ENCODE results near the gene ADAM29.

ADAM29 gene

DNA sequence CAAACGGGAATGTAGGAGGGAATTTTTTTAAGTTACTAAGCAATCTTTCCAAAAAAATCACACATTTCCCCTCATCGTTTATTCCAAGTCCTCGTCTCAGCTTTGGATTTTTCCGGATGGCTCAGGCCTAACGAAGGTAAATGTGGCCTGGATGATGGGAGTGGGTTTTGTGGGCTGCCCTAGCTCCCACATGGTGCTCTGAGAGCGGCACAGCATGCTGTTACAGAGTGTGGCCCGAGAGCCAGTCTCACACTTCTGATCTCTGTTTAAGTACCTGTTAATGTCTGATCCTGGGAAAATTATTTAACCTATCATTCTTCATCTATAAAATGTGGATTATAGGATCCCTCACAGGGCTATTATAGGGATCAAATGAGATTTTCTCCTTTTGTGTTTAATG, 38.2 kb upstream of the ADAM29 start:
- DNase-seq (ENCODE audit: low read depth), result no peak
- in situ Hi-C loops (cut with HindIII; ENCODE audit: low sequenced_read_pairs), result no loop called here
- TF ChIP-seq, protein P1, sequence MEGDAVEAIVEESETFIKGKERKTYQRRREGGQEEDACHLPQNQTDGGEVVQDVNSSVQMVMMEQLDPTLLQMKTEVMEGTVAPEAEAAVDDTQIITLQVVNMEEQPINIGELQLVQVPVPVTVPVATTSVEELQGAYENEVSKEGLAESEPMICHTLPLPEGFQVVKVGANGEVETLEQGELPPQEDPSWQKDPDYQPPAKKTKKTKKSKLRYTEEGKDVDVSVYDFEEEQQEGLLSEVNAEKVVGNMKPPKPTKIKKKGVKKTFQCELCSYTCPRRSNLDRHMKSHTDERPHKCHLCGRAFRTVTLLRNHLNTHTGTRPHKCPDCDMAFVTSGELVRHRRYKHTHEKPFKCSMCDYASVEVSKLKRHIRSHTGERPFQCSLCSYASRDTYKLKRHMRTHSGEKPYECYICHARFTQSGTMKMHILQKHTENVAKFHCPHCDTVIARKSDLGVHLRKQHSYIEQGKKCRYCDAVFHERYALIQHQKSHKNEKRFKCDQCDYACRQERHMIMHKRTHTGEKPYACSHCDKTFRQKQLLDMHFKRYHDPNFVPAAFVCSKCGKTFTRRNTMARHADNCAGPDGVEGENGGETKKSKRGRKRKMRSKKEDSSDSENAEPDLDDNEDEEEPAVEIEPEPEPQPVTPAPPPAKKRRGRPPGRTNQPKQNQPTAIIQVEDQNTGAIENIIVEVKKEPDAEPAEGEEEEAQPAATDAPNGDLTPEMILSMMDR (IDR thresholded peaks at IDR 0.05; ENCODE audit: low read depth, low read length, missing control alignments), result no peak
- no peak overlapping the region for H3K4me3 ChIP-seq (ENCODE audit: low read depth, low read length)

DNA sequence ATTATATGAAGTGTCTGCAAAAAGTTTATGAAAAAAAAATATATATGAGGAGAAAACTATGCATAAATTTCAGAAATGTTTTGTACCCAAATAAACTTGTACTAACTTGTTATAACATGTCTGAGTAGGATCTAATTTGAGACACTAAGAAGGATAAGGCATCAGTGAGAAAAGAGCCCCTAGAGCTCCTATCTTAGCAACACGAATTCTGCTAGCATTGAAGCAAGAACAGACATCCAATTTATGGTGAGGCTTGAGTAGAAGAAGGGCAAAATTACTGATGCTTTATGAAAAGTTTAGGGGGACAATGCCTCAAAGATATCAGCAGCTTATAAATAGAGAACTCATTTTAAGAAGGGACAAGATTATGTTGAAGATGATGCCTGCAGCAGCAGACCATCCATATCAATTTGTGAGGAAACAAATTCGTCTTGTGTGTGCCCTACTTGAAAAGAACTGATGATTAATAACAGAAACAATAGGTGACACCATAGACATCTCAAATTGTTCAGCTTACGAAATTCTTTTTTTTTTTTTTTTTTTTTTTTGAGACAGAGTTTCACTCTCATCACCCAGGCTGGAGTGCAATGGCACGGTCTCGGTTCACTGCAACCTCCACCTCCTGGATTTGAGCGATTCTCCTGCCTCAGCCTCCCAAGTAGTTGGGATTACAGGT, 35.7 kb upstream of the ADAM29 start:
- TF ChIP-seq, protein P1 (IDR thresholded peaks at IDR 0.05; ENCODE audit: low read depth, low read length, missing control alignments), result no peak
- no peak overlapping the region for H3K4me3 ChIP-seq (ENCODE audit: low read depth, low read length)
- no peak for DNase-seq (ENCODE audit: low read depth)
- in situ Hi-C loops (cut with HindIII; ENCODE audit: low sequenced_read_pairs), result no loop called here

DNA sequence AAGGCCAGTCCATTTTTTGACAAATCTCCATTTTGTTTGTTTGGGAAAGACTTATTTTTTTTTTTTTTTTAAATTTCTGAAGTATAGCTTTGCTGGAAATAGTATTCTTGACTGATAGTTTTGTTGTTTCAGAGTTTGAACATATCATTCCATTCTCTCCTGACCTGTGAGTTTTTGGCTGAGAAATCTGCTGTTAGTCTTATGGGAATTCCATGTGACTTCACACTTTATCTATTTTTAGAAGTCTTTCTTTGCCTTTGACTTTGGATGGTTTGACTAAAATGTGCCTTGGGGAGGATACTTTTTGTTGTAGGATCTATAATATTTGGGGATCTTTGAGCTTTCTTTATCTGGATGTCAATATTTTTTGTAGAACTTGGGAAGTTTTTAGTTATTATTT, 10.7 kb upstream of the ADAM29 start:
- TF ChIP-seq, protein P1 (IDR thresholded peaks at IDR 0.05; ENCODE audit: low read depth, low read length, missing control alignments), result no peak
- no peak for DNase-seq (ENCODE audit: low read depth)
- no peak overlapping the region for H3K4me3 ChIP-seq (ENCODE audit: low read depth, low read length)
- in situ Hi-C loops (cut with HindIII; ENCODE audit: low sequenced_read_pairs), result no loop called here

DNA sequence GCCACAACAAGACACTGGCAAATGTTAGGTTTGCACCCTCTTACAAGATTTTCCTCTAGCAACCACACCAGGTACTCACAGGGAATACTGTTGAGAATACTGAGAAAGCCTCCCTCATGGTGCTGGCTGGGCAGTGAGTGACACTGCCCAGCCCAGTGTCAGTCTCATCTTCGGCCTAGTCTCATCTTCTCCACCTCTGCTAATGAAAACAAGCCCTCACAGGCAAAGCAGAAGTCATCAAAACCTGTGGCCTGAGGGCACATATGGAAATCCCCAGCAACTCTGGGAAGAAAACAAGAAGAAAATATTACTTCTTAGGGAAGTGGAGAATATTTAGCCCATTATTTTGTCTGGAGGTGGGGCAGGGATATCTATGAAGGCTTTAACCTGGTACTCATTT, 7.9 kb upstream of the ADAM29 start:
- TF ChIP-seq, protein P1 (IDR thresholded peaks at IDR 0.05; ENCODE audit: low read depth, low read length, missing control alignments), result no peak
- in situ Hi-C loops (cut with HindIII; ENCODE audit: low sequenced_read_pairs), result no loop called here
- H3K4me3 ChIP-seq (ENCODE audit: low read depth, low read length), result no peak overlapping the region
- no peak for DNase-seq (ENCODE audit: low read depth)

DNA sequence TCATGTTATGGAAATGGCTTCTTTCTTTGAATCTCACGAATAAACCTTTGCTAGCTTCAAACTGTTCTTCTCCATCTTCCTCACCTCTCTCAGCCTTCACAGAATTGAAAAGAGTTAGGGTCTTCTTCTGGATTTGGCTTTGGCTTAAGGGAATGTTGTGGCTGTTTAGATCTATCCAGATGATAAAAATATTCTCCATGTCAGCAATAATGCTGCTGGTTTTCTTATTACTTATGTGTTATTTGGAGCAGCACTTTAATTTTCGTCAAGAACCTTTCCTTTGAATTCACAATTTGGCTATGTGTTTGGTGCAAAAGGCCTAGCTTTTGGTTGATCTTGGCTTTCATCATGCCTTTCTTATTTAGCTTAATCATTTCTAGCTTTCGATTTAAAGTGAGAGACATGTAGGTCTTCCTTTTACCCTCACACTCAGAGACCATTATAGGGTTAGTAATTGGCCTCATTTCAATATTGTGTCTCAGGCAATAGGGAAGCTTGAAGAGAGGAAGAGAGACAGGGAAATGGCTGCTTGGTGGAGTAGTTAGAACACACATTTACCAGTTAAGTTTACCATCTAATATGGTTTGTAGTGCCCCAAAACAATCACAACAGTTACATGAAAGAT, 5.1 kb upstream of the ADAM29 start:
- no peak overlapping the region for H3K4me3 ChIP-seq (ENCODE audit: low read depth, low read length)
- DNase-seq (ENCODE audit: low read depth), result no peak
- in situ Hi-C loops (cut with HindIII; ENCODE audit: low sequenced_read_pairs), result no loop called here
- TF ChIP-seq, protein P1 (IDR thresholded peaks at IDR 0.05; ENCODE audit: low read depth, low read length, missing control alignments), result no peak

DNA sequence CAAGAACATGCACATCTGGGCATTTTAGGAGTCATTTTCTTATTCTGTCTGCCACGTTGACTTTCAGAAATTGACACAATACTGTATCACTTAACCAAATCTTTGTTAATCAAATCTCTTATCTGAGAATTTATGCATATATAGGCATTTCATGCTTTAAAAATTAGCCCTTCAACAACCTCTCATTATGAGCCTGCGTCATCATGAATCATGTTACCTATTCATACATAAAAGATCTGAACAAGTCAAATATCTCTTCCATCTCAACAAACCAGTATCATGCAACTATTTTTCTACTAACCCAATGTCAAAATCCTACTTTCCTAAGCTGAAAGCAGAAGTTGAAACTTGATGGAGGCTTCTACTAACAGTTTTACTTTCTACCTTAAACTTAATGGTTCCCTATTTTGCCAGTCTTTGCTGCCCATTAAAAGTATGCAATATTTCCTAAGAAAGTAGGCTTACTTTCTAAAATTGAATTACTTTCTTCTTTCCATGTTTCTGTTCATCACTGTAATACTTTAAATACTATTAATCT, 1.8 kb downstream of the ADAM29 start:
- TF ChIP-seq, protein P1 (IDR thresholded peaks at IDR 0.05; ENCODE audit: low read depth, low read length, missing control alignments), result no peak
- H3K4me3 ChIP-seq (ENCODE audit: low read depth, low read length), result no peak overlapping the region
- in situ Hi-C loops (cut with HindIII; ENCODE audit: low sequenced_read_pairs), result no loop called here
- no peak for DNase-seq (ENCODE audit: low read depth)
